ENCODE results near the gene NTN1. TPM values are rescaled to one million over a fixed set of nuclear protein-coding genes. Genes with fewer than 3 reads are reported as not detected.

Gene NTN1
- total RNA-seq, 2 experiments from 2014 or later: not detected

GRCh38 chr17:9127340-9127739 lies 106.0 kb downstream of the NTN1 start:
- BruUV-seq (replicated peaks): no TSS peak
- no peak for TF ChIP-seq EZH2phosphoT487 (IDR thresholded peaks at IDR 0.05; ENCODE audit: borderline replicate concordance, low read depth, low read length)
- no peak for TF ChIP-seq CTCF (conservative IDR thresholded peaks at IDR 0.05; ENCODE audit: low read length)
- H3K36me3 ChIP-seq (ENCODE audit: insufficient read depth, low read length): no peaks in the 10 kb centered on the region
- H3K4me3 ChIP-seq (ENCODE audit: low read depth, low read length, poor library complexity, severe bottlenecking): no peak overlapping the region
- no peaks in the 10 kb centered on the region for H3K9me3 ChIP-seq (ENCODE audit: low read length)
- no peaks in the 10 kb centered on the region for H4K20me1 ChIP-seq (ENCODE audit: insufficient read depth, low read length)
- H3K27ac ChIP-seq (ENCODE audit: low read depth, low read length, poor library complexity, severe bottlenecking): no peak overlapping the region
- no peak overlapping the region for H3K4me2 ChIP-seq (ENCODE audit: low read length)
- H2AFZ ChIP-seq (ENCODE audit: low read length): no peak overlapping the region
- POLR2A ChIA-PET: no interaction called here
- CTCF ChIA-PET (ENCODE audit: unreplicated experiment): no interaction called here
- no peak for DNase-seq (ENCODE audit: low spot score)
- H3K79me2 ChIP-seq (ENCODE audit: insufficient read depth, low read depth, low read length): no peaks in the 10 kb centered on the region
- no peaks in the 10 kb centered on the region for H3K9me2 ChIP-seq (ENCODE audit: insufficient read depth, low read length)
- intact Hi-C loops (cut with micrococcal nuclease; ENCODE audit: unreplicated experiment): no loop called here
- no peaks in the 10 kb centered on the region for H3K4me1 ChIP-seq (ENCODE audit: insufficient read depth, low read length, poor library complexity, severe bottlenecking)

DNA sequence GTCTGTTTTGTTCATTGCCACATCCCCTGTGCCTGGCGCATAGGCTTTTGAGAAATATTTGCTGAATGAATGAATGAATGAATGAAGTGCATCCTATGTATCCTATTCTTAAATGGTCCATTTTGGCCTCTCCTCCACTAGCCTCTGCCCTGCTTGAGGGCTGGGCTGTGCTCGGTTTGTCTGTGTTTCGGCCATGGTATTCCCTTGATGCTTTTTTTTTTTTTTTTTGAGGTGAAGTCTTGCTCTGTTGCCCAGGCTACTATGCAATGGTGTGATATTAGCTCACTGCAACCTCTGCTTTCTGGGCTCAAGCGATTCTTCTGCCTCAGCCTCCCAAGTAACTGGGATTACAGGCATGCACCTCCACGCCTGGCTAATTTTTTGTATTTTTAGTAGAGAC lies 110.1 kb downstream of the NTN1 start:
- Histone ChIP-seq H3K79me2 (ENCODE audit: insufficient read depth, low read depth, low read length) (no peaks in the 10 kb centered on the region), H3K27ac (ENCODE audit: low read depth, low read length, poor library complexity, severe bottlenecking) (no peak overlapping the region), H3K9me2 (ENCODE audit: insufficient read depth, low read length) (no peaks in the 10 kb centered on the region), H3K9me3 (ENCODE audit: low read length) (no peaks in the 10 kb centered on the region), H4K20me1 (ENCODE audit: insufficient read depth, low read length) (no peaks in the 10 kb centered on the region), H3K4me1 (ENCODE audit: insufficient read depth, low read length, poor library complexity, severe bottlenecking) (no peaks in the 10 kb centered on the region), H3K4me2 (ENCODE audit: low read length) (no peak overlapping the region), H3K4me3 (ENCODE audit: low read depth, low read length, poor library complexity, severe bottlenecking) (no peak overlapping the region), H2AFZ (ENCODE audit: low read length) (no peak overlapping the region), H3K36me3 (ENCODE audit: insufficient read depth, low read length) (no peaks in the 10 kb centered on the region)
- DNase-seq (ENCODE audit: low spot score): no peak
- intact Hi-C loops (cut with micrococcal nuclease; ENCODE audit: unreplicated experiment): no loop called here
- no peak for TF ChIP-seq CTCF (conservative IDR thresholded peaks at IDR 0.05; ENCODE audit: low read length)
- no peak for TF ChIP-seq EZH2phosphoT487 (IDR thresholded peaks at IDR 0.05; ENCODE audit: borderline replicate concordance, low read depth, low read length)
- ChIA-PET POLR2A (no interaction called here), CTCF (ENCODE audit: unreplicated experiment) (no interaction called here)
- BruUV-seq (replicated peaks): no TSS peak

DNA sequence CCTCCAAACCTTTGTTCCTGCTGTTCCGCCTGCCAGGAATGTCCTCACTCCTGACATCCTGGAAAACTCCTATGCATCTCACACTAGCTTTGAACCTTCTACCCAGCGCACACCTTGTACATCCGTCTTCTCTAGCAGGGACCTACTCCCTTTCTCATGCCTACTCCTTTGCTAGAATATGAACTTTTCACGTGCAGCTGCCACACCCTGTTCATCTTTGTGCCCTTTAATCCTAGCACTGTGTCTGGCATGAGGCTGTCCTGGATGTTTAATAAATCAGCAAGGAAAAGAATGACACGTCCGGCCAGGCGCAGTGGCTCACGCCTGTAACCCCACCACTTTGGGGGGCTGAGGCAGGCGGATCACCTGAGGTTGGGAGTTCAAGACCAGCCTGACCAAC lies 111.0 kb downstream of the NTN1 start:
- Histone ChIP-seq H3K36me3 (ENCODE audit: insufficient read depth, low read length) (no peaks in the 10 kb centered on the region), H3K9me3 (ENCODE audit: low read length) (no peaks in the 10 kb centered on the region), H2AFZ (ENCODE audit: low read length) (no peak overlapping the region), H3K79me2 (ENCODE audit: insufficient read depth, low read depth, low read length) (no peaks in the 10 kb centered on the region), H4K20me1 (ENCODE audit: insufficient read depth, low read length) (no peaks in the 10 kb centered on the region), H3K27ac (ENCODE audit: low read depth, low read length, poor library complexity, severe bottlenecking) (no peak overlapping the region), H3K4me3 (ENCODE audit: low read depth, low read length, poor library complexity, severe bottlenecking) (no peak overlapping the region), H3K9me2 (ENCODE audit: insufficient read depth, low read length) (no peaks in the 10 kb centered on the region), H3K4me2 (ENCODE audit: low read length) (no peak overlapping the region), H3K4me1 (ENCODE audit: insufficient read depth, low read length, poor library complexity, severe bottlenecking) (no peaks in the 10 kb centered on the region)
- BruUV-seq (replicated peaks): no TSS peak
- POLR2A ChIA-PET: no interaction called here
- CTCF ChIA-PET (ENCODE audit: unreplicated experiment): no interaction called here
- DNase-seq (ENCODE audit: low spot score): no peak
- TF ChIP-seq EZH2phosphoT487 (IDR thresholded peaks at IDR 0.05; ENCODE audit: borderline replicate concordance, low read depth, low read length): no peak
- intact Hi-C loops (cut with micrococcal nuclease; ENCODE audit: unreplicated experiment): no loop called here

Measured in OCI-LY7 (cell line).